Right forelimb (tissue), 1 donor: ENCODE measurements around the gene TRDN.
"Not testable (repeated sequence)": the region's sequence is repeated elsewhere in the genome, so short reads cannot be mapped to it uniquely, and the experiment has no call there.

Experiments
- DNase-seq: peaks from one replicate; pipeline ENCODE4 v3.0.0-alpha.2; 2018

TRDN gene

GRCh38 chr6:123559816-123560215, 76.9 kb downstream of the TRDN start:
- DNase-seq: not testable (repeated sequence)

GRCh38 chr6:123557474-123557873, 79.3 kb downstream of the TRDN start:
- DNase-seq: not testable (repeated sequence)

GRCh38 chr6:123551939-123552707, 84.6 kb downstream of the TRDN start:
- no peak for DNase-seq

DNA sequence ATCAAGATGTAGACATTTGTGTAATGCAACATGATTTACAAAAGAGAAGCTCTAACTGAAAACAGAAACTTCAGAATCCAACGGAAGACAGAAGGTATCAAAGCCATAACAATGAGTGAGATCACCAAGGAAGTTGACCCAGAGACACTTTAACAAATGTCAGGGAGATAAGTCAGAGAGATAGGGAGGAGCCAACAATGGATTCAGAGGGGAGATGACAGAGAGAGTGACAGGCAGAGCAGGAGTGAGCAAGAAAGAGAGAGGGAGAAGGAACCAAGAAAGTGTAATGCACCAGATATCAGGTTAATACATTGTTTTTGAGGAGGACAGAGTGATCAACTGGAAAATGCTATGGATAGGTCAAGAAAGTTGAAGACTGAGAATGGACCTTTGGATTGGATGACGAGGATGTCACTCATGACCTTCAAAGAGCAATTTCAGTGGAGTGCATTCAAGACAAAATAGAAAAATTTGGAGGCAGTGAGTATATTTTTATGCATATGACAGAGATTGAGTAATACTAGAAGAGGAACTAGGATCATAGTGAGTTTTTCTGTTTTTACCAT, 86.6 kb downstream of the TRDN start:
- no peak for DNase-seq

GRCh38 chr6:123549476-123549875, 87.3 kb downstream of the TRDN start:
- no peak for DNase-seq

DNA sequence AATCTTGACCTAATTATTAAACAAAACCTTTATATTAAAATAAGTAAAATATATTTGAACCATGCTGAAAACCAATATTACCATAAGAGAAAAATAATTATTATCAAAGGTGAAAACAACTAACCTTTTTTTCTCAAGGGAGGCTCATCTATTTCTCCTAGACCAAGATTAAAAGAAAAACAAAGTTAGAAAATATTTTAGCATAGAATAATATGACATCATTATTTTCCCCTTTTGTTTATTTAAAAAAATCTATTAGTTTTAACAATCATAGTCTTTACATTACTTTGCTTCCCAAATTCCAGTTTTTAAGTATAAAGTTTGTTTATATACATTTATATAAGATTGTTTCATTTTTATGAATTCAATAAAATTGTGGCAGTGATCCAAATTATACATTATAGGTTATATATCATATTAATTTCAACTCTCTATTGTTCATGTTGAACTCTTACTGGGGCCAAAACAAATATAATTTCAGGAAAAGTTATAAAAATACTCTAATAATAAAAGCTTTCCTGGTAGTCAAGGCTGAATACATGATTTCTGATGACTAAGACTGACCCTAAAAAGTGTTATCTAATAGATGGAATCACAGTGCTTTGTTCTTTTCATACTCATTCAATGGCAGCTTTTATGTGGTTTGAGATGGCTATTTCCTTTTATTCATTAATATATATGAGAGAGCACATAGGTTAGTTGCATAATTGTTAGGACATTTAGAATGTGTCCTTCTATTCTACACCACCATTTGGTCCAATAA, 89.4 kb downstream of the TRDN start:
- DNase-seq: no peak

DNA sequence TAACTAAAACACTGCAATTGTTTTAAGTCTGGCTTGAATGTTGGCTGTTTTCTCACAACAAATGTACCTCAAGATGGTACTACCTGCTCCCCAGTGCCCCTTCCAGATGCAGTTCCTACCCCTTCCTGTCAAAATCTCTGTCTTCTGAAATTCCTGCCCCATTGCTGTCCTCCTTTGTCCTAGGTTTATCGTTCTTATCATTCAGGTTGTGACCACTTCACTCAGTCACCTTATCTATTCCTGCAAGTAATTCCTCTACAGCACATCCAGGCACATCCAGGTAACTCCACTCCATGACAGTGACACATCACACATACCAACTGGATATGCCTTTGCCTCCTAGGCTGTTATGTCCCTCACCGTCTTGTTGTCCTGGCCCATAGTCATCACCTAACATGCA, 90.2 kb downstream of the TRDN start:
- no peak for DNase-seq

GRCh38 chr6:123541462-123541861, 95.3 kb downstream of the TRDN start:
- no peak for DNase-seq

DNA sequence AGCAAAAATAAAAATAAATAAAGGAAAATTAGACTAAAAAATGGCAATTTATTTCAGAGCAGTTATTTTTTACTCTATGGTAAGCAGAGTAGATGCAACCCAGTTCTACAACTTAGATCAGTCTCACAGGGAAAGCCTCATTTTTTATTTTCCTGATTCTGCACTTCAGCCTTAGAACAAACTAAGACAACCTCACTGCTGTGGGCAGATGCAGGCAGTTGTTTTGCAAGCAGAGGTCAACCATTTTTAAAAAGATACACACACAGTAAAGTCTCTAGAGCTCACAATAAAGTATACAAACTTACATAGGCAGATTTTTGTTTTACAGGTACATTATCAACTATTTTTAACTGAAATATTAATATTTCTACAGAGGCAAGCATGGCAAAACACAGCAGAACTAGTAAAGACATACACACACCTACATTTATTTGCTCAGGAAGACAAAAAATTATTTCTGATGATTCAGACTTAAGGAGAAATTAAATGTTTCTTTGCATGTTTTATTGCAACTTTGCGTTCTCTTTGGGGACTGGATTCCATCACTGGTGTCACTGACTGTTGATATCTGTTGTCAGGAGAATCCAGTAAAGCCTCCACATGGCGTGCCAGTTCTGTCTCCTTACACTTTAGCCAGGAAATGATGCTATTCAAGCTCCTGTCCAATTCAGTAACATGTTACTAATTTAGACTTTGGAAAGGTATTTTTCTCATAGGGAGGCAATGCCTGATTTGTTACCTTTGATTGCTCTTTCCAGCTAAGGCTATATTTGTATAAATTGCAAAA, 102.7 kb downstream of the TRDN start:
- no peak for DNase-seq

GRCh38 chr6:123529843-123530242, 106.9 kb downstream of the TRDN start:
- DNase-seq: no peak

DNA sequence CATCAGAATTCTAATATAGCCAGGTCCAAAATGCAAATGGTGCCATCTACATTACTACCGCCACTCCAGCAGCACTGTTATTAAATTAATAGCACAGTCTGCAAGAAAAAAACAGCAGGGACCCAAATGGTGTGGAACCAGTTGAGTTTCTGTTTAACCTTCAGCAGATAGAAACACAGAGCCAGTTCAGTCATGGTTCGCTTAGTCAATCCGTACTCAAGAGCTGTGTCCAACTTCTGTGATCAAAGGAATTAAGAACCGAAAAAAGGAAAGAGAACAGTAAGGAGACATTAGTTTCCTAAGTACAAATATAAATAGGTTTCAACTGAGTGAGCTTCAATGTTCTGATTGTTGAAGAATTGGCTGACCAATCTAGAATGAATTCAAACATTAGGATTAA, 107.7 kb downstream of the TRDN start:
- DNase-seq: no peak

DNA sequence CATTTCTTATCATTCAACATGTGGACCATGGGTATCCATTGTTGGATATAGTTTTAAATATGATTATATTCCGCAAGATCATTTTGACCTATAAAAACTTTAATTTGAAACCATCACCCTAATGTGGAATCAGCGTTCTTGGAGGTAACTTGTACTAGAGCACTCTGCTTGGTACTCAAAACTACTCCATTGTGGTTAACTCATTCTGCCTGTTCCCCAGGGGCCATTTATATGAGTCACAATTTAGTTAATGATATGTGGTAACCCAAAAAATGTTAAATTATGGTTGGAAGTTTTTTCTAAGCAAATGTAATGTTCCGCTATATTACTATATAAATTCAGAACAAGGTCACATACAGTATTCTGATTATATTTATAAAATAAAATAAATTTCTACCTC, 109.3 kb downstream of the TRDN start:
- no peak for DNase-seq

DNA sequence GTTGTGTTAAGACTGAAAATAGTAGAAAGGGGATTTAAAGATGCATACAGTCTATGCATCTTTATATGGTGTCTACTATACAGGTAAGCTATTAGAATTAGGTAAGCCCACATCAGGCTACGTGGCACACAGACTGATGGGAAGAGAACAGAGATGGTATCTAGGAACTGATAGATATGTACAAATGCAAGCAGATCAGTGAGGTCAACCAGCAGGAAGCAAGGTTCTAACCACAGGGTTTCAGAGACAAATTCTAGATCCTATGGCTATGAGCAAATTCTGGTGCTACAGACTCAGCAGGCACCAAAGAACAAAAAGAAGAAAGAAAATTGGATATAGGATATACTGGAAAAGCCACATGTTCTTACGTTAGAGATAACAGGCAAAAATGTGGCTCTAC, 110.6 kb downstream of the TRDN start:
- no peak for DNase-seq

DNA sequence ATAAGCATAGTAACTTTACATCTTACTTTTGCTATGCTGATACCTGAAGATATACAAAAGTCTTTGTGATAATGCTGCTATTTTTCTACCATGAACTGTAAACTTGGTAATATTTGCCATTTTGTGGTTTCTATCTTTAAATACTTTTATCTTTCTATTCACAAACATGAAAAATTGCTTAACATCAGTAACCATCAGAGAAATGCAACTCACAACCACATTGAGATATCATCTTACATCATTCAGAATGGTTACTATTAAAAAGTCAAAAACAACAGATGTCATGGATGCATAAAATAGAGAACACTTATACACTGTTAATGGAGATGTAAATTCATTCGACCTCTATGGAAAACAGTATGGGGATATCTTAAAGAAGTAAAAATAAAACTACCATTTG, 112.0 kb downstream of the TRDN start:
- no peak for DNase-seq

- DNase-seq: no peak
Observed at GRCh38 chr6:123520217-123520616, 116.5 kb downstream of the TRDN start.

GRCh38 chr6:123519189-123519505, 117.6 kb downstream of the TRDN start:
- DNase-seq: no peak

- no peak for DNase-seq
Observed at GRCh38 chr6:123518441-123519188, 118.1 kb downstream of the TRDN start.

DNA sequence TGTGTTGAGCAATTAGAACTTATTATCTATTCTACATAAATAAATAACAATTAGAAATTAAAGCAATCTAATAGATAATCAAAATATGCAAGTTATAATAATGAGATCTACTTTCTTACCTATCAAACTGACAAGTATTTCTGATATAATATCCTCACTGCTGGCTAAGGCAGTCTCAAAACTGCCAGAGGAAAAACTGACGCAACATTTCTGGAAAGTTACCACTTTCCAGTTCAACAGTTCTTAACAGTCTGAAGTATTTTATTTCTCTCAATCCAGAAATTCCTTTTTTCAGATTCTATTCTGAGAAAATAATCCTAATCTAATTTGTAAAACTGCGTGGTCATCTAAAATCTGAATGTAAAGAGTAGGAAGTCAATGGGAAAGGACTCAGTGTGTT, 121.0 kb downstream of the TRDN start:
- DNase-seq: no peak

- DNase-seq: no peak
Observed at GRCh38 chr6:123509112-123509511, 127.6 kb downstream of the TRDN start.

GRCh38 chr6:123508290-123508689, 128.5 kb downstream of the TRDN start:
- DNase-seq: no peak

GRCh38 chr6:123507582-123507981, 129.2 kb downstream of the TRDN start:
- no peak for DNase-seq

DNA sequence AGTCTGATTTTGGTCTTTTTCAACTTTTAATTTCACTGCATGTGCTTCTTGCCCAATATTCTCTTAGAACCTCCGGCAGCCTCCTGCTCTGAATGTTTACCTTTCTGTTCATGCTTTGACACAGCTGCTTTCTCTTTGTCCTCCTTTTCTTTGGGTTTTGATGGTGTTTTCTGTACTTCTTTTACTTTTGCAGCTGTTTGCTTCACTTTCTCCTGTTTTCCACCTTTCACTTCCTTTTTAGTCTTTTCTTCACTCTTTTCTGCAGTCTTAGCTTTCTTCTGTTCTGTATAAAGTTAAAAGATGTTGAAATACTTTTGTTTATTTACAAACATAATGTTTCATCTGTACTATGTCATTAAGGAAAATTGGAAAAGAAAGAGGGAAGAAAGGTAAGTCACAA, 133.1 kb downstream of the TRDN start:
- DNase-seq: no peak

- DNase-seq: no peak
Observed at GRCh38 chr6:123497025-123497424, 139.7 kb downstream of the TRDN start.
